ENCODE results near the gene FOXP1. TPM values are rescaled to one million over a fixed set of nuclear protein-coding genes. Genes with fewer than 3 reads are reported as not detected.

Gene FOXP1
- total RNA-seq, 1 donor, result 195 TPM

DNA sequence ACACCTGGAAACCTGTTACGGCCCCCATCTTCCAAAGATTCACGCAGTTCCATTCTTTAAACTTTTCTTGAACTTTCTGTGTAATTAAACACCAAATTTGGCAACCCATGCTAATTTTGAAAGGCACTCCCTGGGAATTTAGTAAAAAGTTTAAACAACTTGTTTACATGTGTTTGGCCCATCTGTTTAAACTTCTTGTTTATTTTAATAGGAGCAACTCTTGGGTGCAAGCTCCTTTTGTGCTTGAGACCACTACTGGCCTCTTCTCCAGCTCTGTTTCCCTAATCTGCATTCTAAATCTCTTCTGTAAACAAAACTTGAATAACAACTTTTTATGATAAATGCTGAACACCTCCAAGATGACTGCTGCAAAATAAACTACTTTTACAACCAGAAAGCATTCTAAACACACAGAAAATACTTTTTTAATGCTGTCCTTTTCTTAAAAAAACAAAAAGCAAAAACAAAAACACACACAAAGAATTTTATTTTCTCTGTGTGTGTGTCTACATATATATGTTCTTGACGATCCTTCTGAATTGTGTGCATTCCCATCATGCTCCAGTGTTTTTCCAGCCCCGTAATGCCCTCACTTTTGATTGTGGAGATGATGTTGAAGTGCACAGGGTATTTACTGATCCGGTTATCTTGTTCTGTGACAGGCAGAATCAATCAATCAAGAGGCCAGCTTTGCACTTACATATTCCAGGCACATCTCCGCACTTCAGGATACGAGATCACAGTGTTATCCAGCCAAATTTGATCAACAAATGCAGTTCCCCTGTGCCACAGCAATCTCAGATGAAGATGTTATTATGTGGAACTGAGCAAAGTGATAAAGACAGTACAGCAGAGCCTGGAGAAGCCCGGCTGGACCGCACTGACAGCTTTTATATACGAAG is 416.9 kb downstream of the FOXP1 start:
- Histone ChIP-seq H3K79me2 (ENCODE audit: insufficient read depth, low read length) (peaks cover 14% of the 10 kb centered on the region), H2AFZ (ENCODE audit: low read length) (no peak overlapping the region), H3K4me3 (ENCODE audit: insufficient read depth, low read length) (no peak overlapping the region), H3K27me3 (ENCODE audit: insufficient read depth, low read length) (no peaks in the 10 kb centered on the region), H3K4me1 (ENCODE audit: insufficient read depth, low read length) (peaks cover 34% of the 10 kb centered on the region), H4K20me1 (ENCODE audit: insufficient read depth, low read length) (no peaks in the 10 kb centered on the region), H3K27ac (ENCODE audit: low read depth, low read length) (peak overlapping the region; percentile 97), H3K36me3 (ENCODE audit: insufficient read depth, low read length) (peaks cover 5% of the 10 kb centered on the region), H3K9me3 (ENCODE audit: low read depth, low read length) (no peaks in the 10 kb centered on the region), H3K4me2 (ENCODE audit: insufficient read depth, low read length) (no peak overlapping the region)
- TF ChIP-seq, protein P1, sequence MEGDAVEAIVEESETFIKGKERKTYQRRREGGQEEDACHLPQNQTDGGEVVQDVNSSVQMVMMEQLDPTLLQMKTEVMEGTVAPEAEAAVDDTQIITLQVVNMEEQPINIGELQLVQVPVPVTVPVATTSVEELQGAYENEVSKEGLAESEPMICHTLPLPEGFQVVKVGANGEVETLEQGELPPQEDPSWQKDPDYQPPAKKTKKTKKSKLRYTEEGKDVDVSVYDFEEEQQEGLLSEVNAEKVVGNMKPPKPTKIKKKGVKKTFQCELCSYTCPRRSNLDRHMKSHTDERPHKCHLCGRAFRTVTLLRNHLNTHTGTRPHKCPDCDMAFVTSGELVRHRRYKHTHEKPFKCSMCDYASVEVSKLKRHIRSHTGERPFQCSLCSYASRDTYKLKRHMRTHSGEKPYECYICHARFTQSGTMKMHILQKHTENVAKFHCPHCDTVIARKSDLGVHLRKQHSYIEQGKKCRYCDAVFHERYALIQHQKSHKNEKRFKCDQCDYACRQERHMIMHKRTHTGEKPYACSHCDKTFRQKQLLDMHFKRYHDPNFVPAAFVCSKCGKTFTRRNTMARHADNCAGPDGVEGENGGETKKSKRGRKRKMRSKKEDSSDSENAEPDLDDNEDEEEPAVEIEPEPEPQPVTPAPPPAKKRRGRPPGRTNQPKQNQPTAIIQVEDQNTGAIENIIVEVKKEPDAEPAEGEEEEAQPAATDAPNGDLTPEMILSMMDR (IDR thresholded peaks at IDR 0.05; ENCODE audit: extremely low read depth, low read depth, low read length), result no peak
- no peak for DNase-seq (ENCODE audit: insufficient read length, low spot score, missing footprints)

DNA sequence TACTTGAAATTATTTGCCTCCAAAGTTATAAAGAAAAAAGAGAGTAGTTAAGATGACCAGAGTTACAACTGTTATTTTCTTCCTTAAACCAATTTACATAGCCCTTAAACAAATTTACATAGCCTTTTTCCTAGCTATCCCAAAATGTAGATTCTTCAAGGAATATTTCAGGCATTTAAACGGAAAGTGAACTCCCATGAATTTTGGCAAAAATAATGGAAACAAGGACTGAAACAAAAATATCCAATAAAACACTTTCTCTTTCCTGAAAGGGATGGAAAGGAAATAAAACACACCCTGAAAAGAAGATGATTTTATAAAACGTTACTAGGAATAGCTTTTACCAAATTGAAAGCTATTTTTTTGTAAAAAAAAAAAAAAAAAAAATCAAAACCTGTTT is 418.6 kb downstream of the FOXP1 start:
- Histone ChIP-seq H4K20me1 (ENCODE audit: insufficient read depth, low read length) (no peaks in the 10 kb centered on the region), H3K4me2 (ENCODE audit: insufficient read depth, low read length) (no peak overlapping the region), H3K4me1 (ENCODE audit: insufficient read depth, low read length) (peaks cover 30% of the 10 kb centered on the region), H3K4me3 (ENCODE audit: insufficient read depth, low read length) (no peak overlapping the region), H3K27me3 (ENCODE audit: insufficient read depth, low read length) (no peaks in the 10 kb centered on the region), H3K36me3 (ENCODE audit: insufficient read depth, low read length) (peaks cover 5% of the 10 kb centered on the region), H3K27ac (ENCODE audit: low read depth, low read length) (peak overlapping the region; percentile 17), H3K9me3 (ENCODE audit: low read depth, low read length) (peaks cover 4% of the 10 kb centered on the region), H3K79me2 (ENCODE audit: insufficient read depth, low read length) (peaks cover 8% of the 10 kb centered on the region), H2AFZ (ENCODE audit: low read length) (no peak overlapping the region)
- DNase-seq (ENCODE audit: insufficient read length, low spot score, missing footprints), result no peak
- TF ChIP-seq, protein P1 (IDR thresholded peaks at IDR 0.05; ENCODE audit: extremely low read depth, low read depth, low read length), result no peak

DNA sequence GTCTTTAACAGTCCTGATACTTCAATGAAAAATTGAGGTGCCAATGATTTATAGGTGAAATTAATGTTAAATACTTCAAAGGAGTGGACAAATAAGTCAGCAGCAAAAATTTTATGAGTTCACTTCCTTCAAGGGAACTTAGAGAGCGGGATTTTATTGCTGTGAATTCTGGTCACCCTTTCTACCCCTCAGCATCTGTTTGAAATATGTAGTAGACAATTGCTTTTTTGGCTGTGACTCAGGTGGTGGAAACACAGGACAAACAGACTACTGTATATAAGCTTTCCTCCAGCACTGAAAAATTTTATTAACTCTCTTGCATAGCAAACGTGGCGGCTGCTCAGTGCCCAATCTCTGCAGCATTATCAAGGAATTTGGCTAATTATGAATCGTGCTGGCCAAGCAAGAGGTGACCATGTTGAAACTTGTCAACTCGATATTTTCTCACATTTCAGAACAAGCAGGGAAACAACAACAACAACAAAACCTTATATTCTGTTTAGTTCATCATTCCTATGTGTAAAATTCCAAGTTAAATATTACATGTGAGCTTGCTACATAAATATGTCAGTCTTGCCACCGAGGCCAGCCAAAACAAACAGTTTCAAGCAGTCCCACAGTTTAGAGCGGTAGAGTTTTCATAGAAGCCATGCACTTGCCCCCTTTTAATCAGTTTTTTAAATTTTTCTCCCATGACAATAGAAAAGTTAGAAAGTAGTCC is 420.2 kb downstream of the FOXP1 start:
- Histone ChIP-seq H3K79me2 (ENCODE audit: insufficient read depth, low read length) (peaks cover 6% of the 10 kb centered on the region), H3K36me3 (ENCODE audit: insufficient read depth, low read length) (peaks cover 5% of the 10 kb centered on the region), H4K20me1 (ENCODE audit: insufficient read depth, low read length) (no peaks in the 10 kb centered on the region), H3K27me3 (ENCODE audit: insufficient read depth, low read length) (no peaks in the 10 kb centered on the region), H3K4me2 (ENCODE audit: insufficient read depth, low read length) (peak overlapping the region; percentile 39), H3K9me3 (ENCODE audit: low read depth, low read length) (peaks cover 4% of the 10 kb centered on the region), H3K4me1 (ENCODE audit: insufficient read depth, low read length) (peaks cover 18% of the 10 kb centered on the region), H2AFZ (ENCODE audit: low read length) (no peak overlapping the region), H3K27ac (ENCODE audit: low read depth, low read length) (peak overlapping the region; percentile 66), H3K4me3 (ENCODE audit: insufficient read depth, low read length) (no peak overlapping the region)
- DNase-seq (ENCODE audit: insufficient read length, low spot score, missing footprints), result no peak
- TF ChIP-seq, protein P1 (IDR thresholded peaks at IDR 0.05; ENCODE audit: extremely low read depth, low read depth, low read length), result no peak

DNA sequence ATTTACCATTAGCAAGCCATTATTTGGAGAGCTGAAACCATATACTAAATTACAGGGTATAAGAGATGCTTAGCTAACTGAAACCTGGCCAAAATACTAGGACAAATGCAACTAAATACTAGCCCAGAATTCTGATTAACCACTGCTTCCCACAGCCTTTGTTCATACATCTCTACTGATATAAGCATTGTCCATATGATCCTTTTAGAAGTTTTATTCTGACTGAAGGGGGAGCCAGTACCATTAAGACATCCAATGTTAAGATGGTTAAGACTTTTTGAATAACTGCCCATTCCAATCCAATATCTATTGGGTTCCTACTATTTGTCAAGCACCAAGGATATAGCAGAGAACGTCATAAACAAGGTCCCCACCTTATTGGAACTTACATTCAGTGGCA is 421.3 kb downstream of the FOXP1 start:
- H3K9me3 ChIP-seq (ENCODE audit: low read depth, low read length), result peaks cover 4% of the 10 kb centered on the region
- H3K4me1 ChIP-seq (ENCODE audit: insufficient read depth, low read length), result peaks cover 9% of the 10 kb centered on the region
- no peaks in the 10 kb centered on the region for H4K20me1 ChIP-seq (ENCODE audit: insufficient read depth, low read length)
- H3K27me3 ChIP-seq (ENCODE audit: insufficient read depth, low read length), result no peaks in the 10 kb centered on the region
- no peak for DNase-seq (ENCODE audit: insufficient read length, low spot score, missing footprints)
- H3K4me2 ChIP-seq (ENCODE audit: insufficient read depth, low read length), result no peak overlapping the region
- peaks cover 6% of the 10 kb centered on the region for H3K79me2 ChIP-seq (ENCODE audit: insufficient read depth, low read length)
- H3K4me3 ChIP-seq (ENCODE audit: insufficient read depth, low read length), result no peak overlapping the region
- H3K27ac ChIP-seq (ENCODE audit: low read depth, low read length), result no peak overlapping the region
- H2AFZ ChIP-seq (ENCODE audit: low read length), result no peak overlapping the region
- peaks cover 5% of the 10 kb centered on the region for H3K36me3 ChIP-seq (ENCODE audit: insufficient read depth, low read length)
- TF ChIP-seq, protein P1 (IDR thresholded peaks at IDR 0.05; ENCODE audit: extremely low read depth, low read depth, low read length), result no peak
